Daoy (cell line): Measurements from ENCODE around the gene SPOP. TPM values are rescaled to one million over a fixed set of nuclear protein-coding genes. Genes with fewer than 3 reads are reported as not detected.
"Not testable (repeated sequence)": the region's sequence is repeated elsewhere in the genome, so short reads cannot be mapped to it uniquely, and the experiment has no call there.

Experiments used
- DNase-seq: peaks from one replicate; pipeline ENCODE4 v3.0.0-alpha.2; 2015; ENCODE audit warnings: low read depth
- total RNA-seq: library from RNA; depleted of rRNA; stranded (reverse); fragments of >200 nt; shearing (Covaris generic); gene quantifications from 2 replicates; pipeline ENCODE4 v1.2.3, GENCODE V29; 2014

SPOP gene
- total RNA-seq, 1 experiment from 2014 or later = 32.9 TPM

DNA sequence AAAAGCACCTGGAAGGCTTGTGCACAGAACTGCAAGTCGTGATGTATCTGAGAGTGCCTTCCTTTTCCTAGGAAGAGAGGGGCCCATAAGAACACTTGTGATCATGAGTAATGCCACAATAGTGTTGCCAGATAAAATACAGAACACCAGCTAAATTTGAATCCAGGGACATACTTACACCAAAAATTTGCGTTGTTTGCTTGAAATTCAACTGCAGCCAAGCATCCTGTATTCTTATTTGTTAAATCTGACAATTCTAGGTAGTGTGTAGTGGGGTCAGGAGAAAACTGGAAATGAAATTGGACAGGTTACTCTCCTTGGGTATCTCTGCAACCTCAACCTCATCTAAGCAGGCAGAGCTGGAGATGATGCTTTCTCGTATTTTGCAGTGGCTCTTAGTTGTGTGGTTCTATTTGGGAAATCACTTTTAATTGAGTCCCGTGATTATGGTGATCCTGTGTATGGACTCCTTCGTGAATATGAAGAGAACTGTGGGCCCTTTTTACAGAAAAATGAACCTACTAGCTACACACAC, 17.9 kb upstream of the SPOP start:
- no peak for DNase-seq

DNA sequence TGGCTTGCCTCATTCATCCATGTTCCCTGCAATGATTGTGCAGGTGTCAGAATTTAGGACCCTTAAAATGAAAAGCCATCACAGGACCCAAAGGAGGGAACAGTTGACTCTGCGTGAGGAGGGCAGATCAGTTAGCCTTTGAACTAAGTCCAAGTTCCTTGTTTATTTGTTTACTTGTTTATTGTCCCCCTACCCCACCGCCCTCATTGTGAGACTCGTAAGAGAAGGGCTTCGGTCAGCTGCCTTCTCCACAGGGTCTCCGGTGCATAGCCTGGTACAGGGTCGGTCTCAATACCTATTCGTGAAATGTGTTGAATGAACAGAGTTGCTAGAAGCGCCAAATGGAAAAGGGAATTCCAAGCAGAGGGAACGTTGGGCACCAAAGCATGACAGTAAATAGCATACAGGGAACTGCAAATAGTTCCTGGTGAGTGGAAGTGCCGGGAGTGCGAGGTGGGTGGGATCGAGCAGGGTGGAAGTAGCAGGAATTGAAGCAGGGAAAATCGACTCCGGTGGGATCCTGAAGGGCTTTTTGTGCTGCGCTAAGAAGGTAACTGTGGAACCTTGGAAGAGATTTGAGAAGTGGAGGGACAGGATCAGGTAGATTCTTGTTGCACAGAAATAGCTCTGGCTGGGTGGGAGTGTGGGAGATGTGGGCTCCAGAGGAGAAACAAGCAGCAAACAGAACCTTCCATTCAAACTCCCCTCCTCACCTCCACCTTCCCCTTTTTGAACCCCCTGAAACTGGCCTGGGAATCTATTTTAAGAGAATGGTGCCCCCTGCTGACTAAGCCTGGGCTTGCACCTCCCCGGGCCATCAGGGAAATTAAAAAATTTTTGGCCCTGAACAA, 17.2 kb upstream of the SPOP start:
- peak; percentile 13 for DNase-seq

DNA sequence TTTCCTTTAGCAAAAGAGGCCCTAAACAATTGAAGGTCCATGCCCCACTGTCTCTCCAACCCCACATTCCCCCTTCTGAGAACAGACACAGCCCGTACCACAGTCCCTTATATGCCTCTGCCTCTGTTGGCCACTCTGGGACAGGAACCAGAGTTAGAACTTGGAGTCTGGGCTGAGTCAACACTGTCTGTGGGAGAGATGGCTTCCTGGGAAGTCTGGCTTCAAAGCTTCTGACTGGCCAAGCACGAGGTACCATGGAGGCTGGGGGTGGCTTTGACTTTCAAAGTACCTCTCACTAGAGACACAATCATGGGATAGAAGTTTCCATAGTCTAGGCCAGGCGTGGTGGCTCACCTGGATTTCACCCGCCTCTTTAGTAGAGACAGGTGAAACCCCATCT, 14.9 kb upstream of the SPOP start:
- DNase-seq = no peak

DNA sequence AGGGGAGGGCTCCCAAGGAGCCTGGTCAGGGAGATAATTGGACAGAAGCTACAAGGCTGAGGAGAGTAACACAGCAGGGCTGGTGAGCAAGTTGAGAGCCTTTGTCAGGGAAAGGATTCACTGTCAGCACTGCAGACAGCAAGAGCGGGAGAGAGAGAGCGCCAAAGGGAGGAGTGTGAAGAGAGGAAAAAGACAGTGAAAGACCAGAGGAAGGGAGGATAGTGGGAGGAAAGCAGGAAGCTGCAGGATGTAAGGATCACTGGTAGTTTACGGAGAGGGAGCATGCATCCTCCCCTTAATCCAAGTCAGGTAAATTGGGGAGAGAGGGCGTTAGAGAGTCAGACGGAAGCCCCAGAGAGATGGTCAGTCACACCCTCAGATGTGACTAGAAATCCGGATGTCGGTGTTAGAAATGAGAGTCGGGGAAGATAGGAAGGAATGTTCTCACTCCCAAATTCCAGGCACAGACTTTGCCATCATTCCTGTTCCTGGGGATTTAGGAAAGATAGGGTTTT, 13.8 kb upstream of the SPOP start:
- no peak for DNase-seq

DNA sequence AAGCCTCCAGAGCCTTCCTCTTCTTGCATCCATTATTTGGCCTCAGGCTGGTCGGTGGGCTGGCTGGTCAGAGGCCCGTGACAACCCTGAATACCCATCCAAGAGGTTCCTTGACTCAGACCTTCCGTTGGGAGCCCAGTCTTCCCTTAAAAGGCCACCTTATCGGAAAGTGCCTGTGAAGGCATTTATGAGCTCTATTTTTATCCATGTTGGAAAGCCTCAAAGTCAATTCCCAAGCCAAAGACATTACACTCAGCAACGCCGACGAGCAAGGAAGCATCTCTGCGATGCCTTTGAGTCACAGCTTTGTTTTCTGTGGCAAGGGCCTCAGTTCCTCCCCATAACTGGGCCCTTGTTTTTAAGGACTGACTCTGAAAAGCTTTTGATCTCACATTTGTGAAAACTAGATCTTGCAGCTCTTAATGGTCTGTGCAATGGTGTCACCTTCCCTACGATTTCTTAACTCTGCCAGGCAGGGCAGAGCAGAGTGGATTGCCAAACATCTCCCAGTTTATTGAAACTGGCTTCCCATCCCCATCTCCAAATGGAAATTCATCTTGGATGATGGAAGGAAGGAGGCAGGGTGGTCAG, 13.3 kb upstream of the SPOP start:
- DNase-seq = no peak

DNA sequence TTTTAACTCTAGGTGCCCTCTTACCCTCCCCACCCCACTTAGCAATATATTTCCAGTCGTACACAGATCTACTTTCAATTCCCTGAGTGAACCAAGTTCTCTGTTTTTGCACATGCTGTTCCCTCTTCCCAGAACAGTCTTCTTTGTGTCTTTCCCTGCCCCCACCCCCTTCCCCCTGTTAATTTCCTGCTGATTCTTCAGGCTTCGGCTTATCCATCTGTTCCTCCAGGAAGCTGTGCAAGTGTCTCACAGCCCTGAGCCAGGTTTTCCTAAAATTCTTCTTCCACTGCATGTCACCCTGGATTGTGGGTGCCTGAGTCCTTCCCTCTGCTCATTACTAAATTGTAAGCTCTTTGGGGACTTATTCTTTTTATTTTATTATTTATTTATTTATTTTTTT, 12.4 kb upstream of the SPOP start:
- no peak for DNase-seq

DNA sequence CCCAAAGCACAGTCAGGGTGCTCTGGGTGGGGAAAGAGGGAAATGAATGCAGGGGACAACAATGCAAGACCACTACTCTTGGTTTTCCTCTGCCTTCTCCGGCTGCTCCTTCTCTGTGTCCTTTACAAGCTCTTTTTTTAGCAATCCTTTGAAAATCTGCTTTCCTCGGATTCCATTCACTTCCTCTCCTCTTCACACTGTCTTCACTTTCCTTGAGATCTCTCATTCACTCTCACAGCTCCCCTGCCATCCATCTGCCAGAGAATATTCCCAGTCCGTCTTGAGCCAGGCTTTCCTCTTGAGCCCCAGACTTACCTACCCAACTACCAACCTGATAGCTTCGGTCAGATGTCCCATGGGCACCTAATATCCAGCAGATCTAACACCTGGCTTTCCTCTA, 11.0 kb upstream of the SPOP start:
- DNase-seq = no peak

DNA sequence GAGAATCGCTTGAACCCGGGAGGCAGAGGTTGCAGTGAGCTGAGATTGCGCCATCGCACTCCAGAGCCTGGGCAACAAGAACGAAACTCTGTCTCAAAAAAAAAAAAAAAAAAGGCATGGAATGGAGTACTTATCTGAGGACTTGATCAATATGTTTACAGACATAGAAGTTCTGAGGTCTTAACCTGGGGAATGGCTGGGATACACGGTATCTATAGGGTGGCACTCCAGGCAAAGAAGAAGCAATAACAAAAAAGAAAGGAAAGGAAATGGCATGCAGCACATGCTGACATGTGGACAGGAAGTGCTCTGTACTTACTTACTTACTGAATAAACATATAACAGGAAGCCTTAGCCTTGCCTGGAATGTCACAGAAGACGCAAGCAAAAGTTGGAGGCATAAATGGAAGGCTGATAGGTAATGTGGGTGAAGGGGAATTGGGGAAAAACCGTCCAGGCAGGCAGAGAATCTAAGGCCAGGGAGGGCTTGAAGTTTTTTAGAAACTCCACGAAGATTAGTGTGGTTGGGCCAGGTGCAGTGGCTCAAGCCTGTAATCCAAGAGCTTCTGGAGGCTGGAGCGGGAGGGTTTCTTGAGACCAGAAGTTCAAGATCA, 10.1 kb upstream of the SPOP start:
- peak; percentile 30 for DNase-seq

DNA sequence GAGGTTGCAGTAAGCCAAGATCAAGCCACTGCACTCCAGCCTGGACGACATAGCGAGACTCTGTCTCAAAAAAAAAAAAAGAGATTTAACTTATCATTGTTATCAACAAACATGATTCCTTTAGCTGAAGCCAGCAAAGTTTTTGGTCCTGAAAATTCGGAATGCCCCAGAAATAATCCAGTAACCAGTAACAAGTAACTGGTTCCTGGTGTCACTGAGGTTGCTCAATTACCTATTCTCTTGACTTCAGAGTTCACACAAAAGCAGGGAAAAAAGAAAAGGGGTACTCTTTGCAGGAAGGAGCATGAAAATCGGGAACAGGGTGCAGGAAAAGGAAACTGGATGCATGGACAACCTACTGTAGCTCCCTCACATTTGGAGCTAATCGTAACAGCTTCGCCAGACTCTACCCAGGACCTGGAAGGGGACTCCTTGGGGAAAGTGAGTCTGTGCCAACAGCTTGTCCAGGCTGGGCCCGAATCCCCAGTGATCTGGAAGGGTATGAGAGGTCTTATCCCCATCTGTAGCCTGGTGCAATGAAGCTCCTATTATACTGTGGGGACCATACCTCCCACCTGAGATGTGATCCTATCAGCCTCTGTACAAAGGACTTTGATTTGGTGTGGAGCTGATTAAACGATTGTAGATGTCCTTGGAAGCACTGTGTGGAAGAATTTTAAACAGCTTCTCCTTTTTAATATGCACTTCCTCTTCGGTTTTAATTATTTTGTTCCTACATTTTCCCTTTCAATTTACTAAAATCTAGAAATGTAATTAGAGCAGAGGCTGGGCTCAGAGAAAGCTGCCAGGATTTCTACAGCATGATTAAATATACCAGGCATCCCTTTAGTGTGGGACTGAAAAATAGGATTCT, 3.4 kb upstream of the SPOP start:
- no peak for DNase-seq

DNA sequence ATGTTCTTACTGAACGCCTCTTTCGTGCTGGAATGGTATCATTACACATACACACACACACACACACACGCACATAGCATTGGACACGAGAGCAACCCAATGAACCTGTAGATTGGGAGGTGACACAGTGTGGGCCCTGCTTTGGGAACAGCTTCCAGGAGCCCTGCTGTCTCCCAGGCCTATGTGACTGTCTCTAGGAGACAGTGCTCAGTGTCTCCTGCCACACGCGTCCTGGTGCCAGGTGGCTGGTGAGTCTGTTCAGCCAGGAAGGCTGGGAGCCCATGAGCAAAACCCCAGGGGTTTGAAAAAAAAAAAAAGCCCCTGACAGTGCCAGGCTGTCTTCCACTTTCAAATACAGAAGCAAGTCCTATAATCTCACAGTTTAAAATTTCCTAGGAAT, 2.4 kb upstream of the SPOP start:
- no peak for DNase-seq

DNA sequence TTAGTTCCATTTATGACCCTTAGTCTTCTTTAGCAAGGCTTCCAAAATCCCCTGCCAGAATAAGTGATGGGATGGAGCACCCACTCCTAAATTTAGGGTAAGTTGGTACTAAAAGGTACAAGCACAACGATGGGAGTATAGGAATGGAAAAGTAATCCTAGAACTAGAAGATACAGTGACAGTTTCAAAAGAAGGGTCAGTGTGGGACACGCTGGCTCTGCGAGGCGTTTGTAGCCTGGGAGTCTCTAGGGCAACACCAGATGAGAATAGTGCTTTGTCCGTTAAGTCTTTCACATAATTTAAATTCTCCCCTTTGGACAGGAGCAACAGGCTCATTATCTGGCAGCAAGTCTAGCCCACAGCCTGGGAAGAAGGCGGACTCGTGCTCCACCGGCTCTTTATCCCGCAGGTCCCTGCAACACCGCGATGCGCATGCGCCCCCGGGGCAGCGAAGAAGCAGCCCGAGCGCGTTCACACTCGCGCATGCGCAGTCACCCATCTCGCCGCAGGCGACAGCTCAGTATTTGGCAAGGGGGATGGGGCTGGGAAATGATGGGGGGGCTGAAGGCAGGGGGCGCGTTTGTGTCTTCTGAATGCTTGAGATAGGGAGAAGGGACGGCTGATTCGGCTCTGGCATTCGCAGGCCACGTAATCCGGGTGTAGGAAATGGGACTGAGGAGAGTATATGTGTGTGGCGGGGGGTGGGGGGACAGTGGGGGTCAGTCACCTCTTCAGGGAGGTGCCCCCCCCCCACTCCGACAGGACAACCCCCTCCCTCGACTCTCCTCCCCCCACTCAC, 564 bp downstream of the SPOP start:
- DNase-seq = peak; percentile 94

DNA sequence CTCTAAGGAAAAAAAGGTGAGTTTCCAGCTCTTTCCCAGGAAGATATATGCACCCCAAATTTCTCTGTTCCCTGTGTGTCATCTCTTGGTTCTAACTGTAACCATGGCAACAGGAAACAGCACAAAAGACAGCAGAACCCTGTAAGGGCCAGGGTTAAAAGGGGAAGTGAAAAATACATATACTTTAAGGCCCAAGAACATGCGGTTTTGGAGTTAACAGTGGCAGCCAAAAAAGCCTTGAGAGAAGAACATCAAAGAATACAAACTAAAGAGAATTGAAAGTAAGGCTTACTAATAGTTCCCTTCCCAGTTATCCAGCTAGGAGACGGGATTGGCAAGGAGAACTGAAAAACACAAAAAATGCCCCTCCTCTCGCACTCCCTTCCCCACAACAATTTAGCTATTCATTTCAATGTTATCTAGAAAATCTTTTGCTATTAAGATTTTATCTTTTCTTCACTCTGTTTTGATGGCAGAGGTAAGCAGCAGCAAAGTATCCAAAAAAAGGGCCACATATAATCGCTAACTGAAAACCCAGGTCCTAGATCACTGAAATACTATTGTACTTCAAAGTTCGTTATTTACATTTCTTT, 1.5 kb downstream of the SPOP start:
- peak; percentile 4 for DNase-seq

DNA sequence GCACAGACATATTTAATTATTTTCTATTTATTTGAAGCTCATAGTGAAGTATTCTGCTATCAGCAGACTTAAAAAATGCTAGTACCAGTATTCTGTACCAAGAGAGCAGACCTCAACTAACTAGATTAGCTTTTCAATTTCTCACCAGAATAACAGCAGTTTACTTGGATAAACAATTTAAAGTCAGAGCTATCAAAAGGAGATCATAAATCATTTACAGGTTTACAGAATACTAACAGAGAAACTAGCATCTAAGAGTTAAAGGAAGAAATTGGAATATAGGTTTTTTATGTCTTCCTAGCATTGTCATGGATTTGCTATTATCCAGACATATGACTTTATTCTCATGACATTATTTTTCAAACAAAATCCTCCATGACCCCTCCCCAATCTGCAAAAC, 3.4 kb downstream of the SPOP start:
- no peak for DNase-seq

DNA sequence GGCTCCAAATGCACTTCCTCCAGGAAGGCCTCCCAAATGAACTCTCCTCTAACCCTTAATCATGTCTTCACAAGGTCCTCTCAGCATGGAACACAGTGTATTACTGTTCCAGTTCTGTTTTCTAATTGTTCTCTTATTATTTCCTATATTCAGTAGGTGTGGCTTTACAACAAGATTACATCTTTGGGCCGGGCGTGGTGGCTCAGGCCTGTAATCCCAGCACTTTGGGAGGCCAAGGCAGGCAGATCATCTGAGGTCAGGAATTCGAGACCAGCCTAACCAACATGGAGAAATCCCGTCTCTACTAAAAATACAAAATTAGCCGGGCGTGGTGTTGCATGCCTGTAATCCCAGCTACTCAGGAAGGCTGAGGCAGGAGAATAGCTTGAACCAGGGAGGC, 4.2 kb downstream of the SPOP start:
- not testable (repeated sequence) for DNase-seq

DNA sequence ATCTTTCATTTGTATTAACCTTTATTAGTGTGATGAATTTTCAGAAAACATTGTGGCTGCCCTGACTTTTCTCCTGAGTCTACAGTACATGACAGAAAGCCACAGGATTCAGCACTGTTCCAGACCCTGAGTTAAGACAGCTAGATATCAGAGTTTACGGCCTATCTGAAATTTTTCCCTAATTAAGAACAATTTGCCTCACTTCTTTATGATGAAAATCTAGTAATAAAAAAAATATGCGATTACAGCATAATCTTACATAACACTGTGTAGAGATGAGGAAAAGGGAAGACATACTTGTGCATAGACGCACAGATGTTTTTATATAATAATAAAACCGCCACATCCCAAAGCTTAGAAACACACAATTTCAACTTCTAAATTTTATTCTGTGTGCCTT, 7.3 kb downstream of the SPOP start:
- DNase-seq = no peak

DNA sequence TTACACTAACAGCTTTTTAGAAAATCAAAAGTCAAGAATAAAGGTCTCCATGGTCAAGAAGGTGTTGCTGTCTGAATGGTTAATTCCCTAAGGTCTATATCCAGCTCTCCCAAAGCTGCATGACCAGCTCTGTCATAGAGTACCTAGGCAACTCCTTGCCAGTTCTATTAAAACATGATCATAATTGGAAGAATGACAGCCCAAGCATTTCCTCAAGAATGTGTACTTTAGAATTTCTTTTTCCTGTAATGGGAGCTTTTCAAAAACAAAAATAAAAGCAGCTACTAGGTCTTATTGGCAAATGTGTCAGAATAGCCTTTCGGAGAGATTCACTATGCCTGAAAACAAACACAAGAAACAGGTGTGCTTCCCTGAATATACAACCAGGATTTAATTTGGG, 7.9 kb downstream of the SPOP start:
- no peak for DNase-seq

DNA sequence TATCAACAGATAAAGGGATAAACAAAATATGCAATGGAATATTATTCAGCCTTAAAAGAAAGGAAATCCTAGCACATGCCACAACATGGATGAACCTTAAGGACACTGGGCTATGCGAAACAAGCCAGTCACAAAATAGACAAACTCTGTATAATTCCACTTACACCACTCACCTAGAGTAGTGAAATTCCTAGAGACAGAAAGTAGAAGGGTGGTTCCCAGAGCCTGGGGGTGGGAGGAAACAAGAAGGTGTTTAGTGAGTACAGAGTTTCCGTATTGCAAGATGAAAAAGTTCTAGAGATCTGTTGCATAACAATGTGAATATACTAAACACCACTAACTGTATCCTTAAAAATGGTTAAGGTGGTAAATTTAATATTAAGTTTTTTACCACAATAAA, 10.0 kb downstream of the SPOP start:
- DNase-seq = no peak

DNA sequence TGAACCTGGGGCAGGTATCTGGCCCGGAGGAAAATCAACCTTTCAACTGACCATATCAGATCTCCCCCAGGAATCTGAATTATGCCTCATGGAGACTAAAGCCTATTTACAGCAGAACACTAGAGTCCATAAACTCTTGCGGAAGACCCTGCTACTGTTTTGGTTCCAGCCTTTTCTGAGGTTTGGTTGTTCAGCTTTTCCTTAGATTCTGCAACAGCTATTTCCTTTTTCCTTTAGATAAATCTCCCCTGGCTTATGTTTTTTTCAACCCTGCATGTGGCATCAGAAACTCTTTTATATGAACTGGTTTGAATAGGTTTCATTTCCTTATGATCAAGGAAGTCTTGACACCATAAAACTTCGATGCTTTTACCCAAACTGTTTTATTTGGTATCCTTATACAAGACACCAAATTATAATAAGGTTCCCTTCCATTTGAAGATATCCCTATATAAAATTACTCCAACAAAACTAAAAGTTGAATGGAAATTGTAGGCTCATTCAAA, 13.1 kb downstream of the SPOP start:
- no peak for DNase-seq

DNA sequence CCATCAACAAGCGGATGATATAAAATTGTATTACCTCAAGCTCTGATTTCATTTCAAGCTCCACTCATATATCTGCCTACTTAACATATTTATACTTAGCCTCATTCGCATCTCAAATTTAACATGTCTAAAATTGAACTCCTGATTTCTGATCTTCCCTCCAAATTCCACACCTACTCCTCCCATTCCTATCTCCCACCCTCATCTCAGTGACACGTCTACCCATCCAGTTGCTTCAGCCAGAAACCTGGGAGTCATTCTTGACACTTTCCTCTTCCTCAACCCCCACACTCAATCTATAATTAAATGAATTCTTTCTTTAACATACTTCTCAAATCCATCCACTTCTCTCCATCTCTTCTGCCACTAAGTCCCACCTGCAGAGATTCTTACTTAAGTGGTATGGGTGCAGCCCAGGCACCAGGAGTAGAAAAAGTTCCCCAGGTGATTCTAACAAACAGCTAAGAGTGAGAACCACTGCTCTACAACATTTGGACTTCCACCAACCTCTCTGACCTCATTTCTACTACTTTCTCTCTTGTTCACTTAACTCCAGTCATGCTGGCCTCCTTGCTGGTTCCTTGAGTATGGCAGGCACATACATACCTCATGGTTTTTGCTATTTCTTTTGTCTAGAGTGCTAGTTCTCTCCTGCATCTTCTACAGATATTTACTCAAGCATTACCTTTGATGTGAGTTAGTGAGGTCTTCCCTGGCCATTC, 18.1 kb downstream of the SPOP start:
- DNase-seq = no peak

DNA sequence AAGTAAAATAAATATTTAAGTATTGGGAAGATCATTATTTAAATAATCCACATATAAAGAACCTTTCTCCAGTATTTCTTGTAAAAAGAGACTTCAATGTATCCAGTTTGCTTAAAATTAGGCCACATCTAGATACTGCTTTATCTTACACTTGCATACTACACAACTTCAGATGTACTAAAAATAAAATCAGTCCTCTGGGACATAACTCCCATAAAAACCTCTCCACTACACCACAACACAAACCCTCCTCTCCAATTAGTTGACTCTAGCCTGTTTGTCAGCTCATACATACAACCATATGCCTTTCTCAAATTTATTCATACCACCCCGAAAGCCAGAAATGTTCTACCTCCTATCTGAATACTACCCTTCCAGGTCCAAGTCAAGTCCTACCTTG, 21.6 kb downstream of the SPOP start:
- DNase-seq = no peak
